Dermis microvascular lymphatic vessel endothelial cell (primary cell): ENCODE measurements around the gene RYR2. TPM values are rescaled to one million over a fixed set of nuclear protein-coding genes. Genes with fewer than 3 reads are reported as not detected.
"Not testable (repeated sequence)": the region's sequence is repeated elsewhere in the genome, so short reads cannot be mapped to it uniquely, and the experiment has no call there.

Experiments
- DNase-seq, 2 donors: peaks; one replicate each; pipeline versions ENCODE4 v3.0.0 to v3.0.0-alpha.2; 2010; ENCODE audit warnings: low read depth in 2 of 2
- total RNA-seq: library from RNA; depleted of rRNA; stranded (reverse); fragments of >200 nt; gene quantifications from 2 replicates; pipeline ENCODE4 v1.2.1, GENCODE V29; 2014

The RYR2 gene
- total RNA-seq, 1 donor from 2014 or later, result 0.26 TPM

DNA sequence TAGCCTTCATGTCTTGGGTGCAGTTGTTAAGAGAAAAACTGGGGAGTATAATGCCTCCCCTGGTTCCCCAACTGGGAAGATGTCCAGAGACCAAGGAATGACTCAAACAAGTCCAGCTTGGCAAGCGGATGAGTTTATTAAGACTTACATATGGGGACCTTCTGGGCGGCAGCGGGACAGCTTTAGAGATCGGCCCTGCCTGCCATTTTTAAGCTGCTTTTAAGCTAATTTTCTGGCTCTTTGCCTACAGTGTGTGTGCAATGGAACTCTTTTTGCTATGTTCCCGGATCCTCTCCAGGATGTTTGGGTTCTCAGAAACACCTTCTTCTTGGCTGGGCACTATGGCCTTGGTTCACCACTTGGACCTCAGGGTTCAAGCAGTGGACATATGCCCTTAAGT lies 99.5 kb downstream of the RYR2 start:
- DNase-seq, result no peak

- DNase-seq, result no peak
These were observed 103.6 kb downstream of the RYR2 start for GRCh38 chr1:237145379-237146135.

- no peak for DNase-seq
These were observed 104.3 kb downstream of the RYR2 start for GRCh38 chr1:237146241-237146640.

GRCh38 chr1:237149857-237150256 lies 107.9 kb downstream of the RYR2 start:
- no peak for DNase-seq

DNA sequence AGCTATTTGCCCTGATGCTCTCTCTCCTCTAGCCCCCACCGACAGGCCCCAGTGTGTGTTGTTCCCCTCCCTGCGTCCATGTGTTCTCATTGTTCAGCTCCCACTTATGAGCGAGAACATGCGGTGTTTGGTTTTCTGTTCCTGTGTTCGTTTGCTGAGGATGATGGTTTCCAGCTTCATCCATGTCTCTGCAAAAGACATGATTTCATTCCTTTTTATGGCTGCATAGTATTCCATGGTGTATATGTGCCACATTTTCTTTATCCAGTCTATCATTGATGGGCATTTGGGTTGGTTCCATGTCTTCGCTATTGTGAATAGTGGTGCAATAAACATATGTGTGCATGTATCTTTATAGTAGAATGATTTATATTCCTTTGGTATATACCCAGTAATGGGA lies 110.0 kb downstream of the RYR2 start:
- not testable (repeated sequence) for DNase-seq

- no peak for DNase-seq
These were observed 110.7 kb downstream of the RYR2 start for GRCh38 chr1:237152506-237153335.

GRCh38 chr1:237154157-237154556 lies 112.2 kb downstream of the RYR2 start:
- no peak for DNase-seq

- DNase-seq, result no peak
These were observed 122.7 kb downstream of the RYR2 start for GRCh38 chr1:237164406-237165352.

GRCh38 chr1:237166086-237166485 lies 124.1 kb downstream of the RYR2 start:
- DNase-seq, result no peak

- no peak for DNase-seq
These were observed 124.7 kb downstream of the RYR2 start for GRCh38 chr1:237166593-237167101.

GRCh38 chr1:237170149-237170548 lies 128.2 kb downstream of the RYR2 start:
- no peak for DNase-seq

DNA sequence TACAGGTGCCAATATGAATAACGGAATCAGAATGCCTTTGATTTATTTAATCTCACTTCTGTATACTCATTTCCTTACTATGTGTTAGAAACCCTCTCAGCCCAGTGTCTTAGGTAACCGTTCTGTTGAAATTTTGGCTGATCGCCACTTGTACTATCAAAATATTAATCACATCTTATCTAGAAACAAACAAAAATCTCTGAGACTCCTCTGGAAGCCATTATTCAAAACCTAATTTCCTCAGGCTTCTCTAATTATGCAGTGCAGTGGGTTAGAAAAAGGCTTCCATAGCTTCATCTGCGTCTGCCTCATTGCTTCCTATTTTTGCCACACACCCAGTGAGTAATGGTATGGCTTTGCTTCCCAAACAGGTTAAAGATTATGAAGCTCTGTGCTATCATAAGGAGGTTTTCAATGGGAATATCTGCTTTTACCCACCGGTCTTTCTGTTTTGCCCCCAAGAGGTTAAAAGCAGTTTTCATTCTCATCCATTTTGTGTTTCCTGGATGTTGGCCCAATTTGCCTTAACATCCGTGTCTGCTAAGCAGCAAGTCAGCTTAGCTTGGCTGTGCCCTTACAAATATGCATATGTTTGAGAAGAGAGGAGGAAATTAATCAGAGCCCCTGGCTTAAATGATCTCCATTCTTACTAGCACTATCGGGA lies 129.6 kb downstream of the RYR2 start:
- DNase-seq, result no peak

DNA sequence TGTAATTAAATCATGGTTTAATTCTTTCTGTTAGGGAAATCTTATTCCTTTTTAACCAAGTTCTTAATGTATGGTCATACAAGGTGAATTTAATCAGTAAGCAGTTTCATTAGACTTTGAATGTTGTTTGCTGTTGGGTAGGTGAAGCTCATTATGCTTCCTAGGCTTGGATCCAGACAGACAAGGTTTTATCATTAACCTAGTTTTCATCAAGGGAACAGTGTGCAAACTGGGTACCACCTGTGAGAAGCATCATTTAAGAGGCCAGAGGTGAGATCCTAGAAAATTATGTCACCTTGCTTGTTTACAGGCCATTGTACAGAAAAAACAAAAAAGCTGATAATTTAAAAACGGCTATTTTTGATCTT lies 130.1 kb downstream of the RYR2 start:
- DNase-seq, result no peak

DNA sequence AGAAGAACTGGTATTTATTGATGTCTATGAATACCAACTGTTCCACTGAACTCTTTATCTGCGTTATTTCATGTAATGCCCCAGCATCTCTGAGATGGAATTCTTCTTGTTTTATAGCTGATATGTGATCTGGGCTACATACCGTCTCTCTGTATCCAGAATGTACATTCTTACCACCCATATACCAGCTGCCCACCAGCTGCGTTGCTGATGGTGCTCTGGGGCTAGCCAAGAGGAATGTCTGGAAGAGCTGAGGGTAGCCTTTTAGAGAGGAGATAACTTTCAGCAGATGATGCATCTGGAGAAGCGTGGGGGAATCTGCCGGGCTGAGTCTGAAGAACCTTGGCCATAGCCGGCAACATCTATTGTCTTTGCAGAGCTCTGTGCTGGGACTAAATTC lies 137.5 kb downstream of the RYR2 start:
- no peak for DNase-seq

DNA sequence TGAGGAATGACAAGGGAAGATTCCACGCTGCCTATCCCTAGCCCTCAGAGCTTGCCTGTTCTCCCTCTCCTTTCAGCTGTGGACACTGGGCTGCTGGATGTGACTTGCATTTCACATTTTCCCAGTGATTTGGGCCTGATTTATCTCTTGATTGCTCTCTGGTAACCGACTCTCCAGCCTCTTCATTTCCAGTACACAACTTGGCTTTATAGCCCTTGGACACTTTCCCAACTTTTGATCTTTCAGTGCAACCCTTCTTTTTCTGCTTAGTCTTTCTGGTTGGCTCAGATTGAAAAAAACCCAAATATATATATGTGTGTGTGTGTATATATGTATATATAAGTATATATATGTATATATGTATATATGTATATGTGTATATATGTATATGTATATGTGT lies 138.3 kb downstream of the RYR2 start:
- DNase-seq, result no peak

DNA sequence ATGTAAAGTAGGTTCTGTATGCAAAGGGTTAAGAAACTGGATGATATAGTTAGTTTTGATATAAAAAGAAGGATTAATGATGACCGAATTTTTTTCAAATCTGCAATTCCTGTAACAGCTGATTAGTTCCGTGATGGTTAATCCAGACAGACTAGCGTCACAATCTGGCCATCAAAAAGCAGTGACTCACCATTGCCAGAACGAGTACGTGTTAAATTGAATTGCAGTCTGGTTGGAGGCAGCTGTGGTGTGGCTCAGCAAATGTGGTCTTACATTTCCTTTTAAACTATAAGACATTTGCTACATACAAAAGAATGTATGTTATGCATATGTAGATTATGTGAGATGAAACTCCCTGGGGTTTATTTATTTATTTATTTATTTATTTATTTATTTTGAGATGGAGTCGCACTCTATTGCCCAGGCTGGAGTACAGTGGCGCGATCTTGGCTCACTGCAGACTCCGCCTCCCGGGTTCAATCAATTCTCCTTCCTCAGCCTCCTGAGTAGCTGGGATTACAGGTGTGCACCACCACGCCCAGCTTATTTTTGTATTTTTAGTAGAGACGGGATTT lies 139.8 kb downstream of the RYR2 start:
- no peak for DNase-seq

DNA sequence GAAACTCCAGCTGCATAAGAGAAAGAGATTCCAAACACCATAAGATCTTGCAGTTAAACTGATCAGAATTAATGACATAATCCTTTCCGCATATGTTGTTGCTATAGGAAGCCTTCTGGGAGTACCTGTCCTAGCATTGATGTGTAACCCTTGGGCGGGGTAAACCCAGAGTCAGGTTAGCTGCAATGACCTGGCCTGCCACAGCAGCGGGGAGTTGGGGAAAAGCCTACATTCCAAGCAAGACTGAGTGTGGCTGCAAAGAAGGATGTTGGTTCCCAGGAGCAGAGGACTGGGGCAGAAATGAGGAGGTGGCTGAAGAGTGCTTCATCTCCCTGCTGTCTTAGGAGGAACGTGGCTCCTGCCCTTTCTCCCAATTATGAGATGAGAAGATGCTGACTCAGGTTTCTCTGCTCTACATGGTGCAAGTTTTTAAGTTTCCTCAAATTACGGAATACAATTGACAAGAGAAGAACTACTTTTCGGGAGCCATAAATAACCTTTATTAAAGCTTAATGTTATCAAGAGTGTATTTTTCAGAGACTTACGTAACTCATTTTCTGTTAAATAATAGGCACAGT lies 142.1 kb downstream of the RYR2 start:
- DNase-seq, result no peak

DNA sequence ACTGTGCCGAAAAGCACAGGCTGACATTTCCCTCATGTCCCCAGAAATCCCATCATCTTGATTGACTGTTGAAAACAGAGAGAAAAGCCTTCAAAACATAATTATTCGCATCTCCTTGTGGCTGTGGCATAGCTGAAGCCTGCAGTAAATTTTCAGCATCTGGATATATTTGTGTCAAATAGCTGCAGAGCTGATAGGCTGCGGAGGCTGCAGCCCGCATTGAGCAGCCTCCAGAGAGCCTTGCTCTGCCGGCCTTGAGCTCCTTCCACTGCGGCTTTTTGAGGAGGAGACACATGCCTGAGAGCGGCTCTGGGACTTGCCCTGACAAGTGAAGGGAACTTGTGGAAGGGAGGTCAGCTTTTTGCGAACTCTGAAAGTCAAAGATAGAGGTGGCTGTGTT lies 144.7 kb downstream of the RYR2 start:
- DNase-seq, result no peak

- DNase-seq, result no peak
These were observed 145.9 kb downstream of the RYR2 start for GRCh38 chr1:237187842-237188241.

- no peak for DNase-seq
These were observed 149.4 kb downstream of the RYR2 start for GRCh38 chr1:237191403-237191802.
